ENCODE data around the gene UBR3.

The UBR3 gene

DNA sequence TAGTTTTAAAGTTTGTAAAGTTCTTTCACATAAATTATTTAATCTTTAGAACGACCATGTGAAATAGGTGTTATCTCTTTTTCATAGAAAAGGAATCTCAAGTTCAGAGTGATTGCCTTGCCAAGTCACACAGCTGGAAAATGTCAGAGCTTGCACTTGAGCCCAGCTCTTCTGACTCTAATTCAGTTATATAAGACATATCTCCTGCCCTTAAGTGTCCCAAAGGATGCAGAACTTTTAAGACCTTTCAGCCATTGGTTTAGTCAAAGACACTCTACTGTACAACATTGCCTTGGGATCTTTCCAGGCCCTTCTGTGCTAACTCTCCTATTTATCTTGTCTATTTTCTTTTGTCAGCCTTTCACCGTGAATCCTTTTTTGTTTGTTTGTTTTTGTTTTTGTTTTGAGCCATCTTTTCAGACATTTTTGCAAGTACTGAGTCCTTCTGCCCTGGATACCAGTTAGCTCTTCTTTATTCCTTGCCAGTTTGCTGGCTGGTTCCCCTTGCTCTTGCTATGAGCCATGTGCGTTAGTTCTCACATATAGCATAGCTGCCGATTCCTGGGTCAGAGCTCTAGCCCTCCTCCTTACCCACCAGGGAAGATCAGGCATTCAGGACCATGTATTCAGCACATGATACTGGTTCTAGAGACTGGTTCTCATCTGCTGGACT lies 190.7 kb downstream of the UBR3 start:
- H3K9me3 ChIP-seq (replicated peaks; ENCODE audit: insufficient read depth, low read length), result no peaks in the 10 kb centered on the region
- H2AFZ ChIP-seq (ENCODE audit: low read length), result no peak overlapping the region
- TF ChIP-seq, protein P1, sequence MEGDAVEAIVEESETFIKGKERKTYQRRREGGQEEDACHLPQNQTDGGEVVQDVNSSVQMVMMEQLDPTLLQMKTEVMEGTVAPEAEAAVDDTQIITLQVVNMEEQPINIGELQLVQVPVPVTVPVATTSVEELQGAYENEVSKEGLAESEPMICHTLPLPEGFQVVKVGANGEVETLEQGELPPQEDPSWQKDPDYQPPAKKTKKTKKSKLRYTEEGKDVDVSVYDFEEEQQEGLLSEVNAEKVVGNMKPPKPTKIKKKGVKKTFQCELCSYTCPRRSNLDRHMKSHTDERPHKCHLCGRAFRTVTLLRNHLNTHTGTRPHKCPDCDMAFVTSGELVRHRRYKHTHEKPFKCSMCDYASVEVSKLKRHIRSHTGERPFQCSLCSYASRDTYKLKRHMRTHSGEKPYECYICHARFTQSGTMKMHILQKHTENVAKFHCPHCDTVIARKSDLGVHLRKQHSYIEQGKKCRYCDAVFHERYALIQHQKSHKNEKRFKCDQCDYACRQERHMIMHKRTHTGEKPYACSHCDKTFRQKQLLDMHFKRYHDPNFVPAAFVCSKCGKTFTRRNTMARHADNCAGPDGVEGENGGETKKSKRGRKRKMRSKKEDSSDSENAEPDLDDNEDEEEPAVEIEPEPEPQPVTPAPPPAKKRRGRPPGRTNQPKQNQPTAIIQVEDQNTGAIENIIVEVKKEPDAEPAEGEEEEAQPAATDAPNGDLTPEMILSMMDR (IDR thresholded peaks at IDR 0.05; ENCODE audit: low read length), result no peak
- TF ChIP-seq EZH2phosphoT487 (IDR thresholded peaks at IDR 0.05; ENCODE audit: low read length), result no peak
- TF ChIP-seq EZH2 (optimal IDR thresholded peaks at IDR 0.05; ENCODE audit: low read depth, low read length), result no peak
- DNase-seq, result no peak
- H3F3A ChIP-seq (ENCODE audit: insufficient read depth, low read length), result no peaks in the 10 kb centered on the region
- no peaks in the 10 kb centered on the region for H4K20me1 ChIP-seq (ENCODE audit: insufficient read depth, low read length)
- H3K27me3 ChIP-seq (replicated peaks; ENCODE audit: insufficient read depth, low read length), result no peaks in the 10 kb centered on the region
- no peaks in the 10 kb centered on the region for H3K4me1 ChIP-seq (ENCODE audit: low read length)
- H3K79me2 ChIP-seq (ENCODE audit: low read length), result no peaks in the 10 kb centered on the region
- H3K27ac ChIP-seq (ENCODE audit: low read length), result no peak overlapping the region
- no peak overlapping the region for H3K4me3 ChIP-seq (ENCODE audit: low read length)
- H3K9me2 ChIP-seq (replicated peaks; ENCODE audit: insufficient read depth, low read length), result no peaks in the 10 kb centered on the region
- no peak overlapping the region for H3K4me2 ChIP-seq (ENCODE audit: low read depth, low read length)
- H3K36me3 ChIP-seq (replicated peaks; ENCODE audit: insufficient read depth, low read length), result no peaks in the 10 kb centered on the region
- no peak overlapping the region for H3K9ac ChIP-seq (ENCODE audit: low read length)

DNA sequence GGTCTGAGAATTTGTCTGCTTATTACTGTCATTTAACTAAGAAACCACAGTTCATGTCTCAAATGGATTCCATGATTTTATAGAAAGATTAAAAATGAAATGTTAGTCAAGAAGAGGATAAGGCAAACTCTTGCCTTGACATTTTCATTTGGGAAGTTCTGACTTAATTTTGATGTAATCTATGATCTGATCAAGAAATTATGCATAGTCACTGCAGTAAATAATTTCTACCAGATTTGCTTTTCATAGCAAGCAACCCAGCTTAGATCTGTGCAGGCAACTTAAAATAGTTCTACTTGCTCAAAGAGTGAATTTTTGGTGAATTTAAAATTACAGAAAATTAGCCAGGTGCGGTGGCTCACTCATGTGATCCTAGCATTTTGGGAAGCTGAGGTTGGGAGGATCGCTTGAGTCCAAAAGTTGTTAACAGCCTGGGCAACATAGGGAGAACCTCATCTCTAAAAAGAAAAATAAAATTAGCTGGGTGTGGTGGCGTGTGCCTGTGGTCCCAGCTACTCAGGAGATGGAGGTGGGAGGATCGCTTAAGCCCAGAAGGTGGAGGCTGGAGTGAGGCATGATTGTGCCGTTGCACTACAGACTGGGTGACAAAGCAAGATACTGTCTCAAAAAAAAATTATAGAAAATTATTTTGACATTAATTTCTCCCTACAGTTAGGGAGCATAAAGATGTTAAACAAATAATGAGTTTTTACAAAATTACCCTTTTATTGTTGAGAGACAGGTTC lies 192.0 kb downstream of the UBR3 start:
- Histone ChIP-seq H4K20me1 (ENCODE audit: insufficient read depth, low read length) (no peaks in the 10 kb centered on the region), H3K9me3 (replicated peaks; ENCODE audit: insufficient read depth, low read length) (no peaks in the 10 kb centered on the region), H3K36me3 (replicated peaks; ENCODE audit: insufficient read depth, low read length) (no peaks in the 10 kb centered on the region), H3K9ac (ENCODE audit: low read length) (no peak overlapping the region), H3K27me3 (replicated peaks; ENCODE audit: insufficient read depth, low read length) (no peaks in the 10 kb centered on the region), H3F3A (ENCODE audit: insufficient read depth, low read length) (no peaks in the 10 kb centered on the region), H3K4me3 (ENCODE audit: low read length) (no peak overlapping the region), H3K79me2 (ENCODE audit: low read length) (no peaks in the 10 kb centered on the region), H3K4me2 (ENCODE audit: low read depth, low read length) (no peak overlapping the region), H3K27ac (ENCODE audit: low read length) (no peak overlapping the region), H2AFZ (ENCODE audit: low read length) (no peak overlapping the region), H3K9me2 (replicated peaks; ENCODE audit: insufficient read depth, low read length) (no peaks in the 10 kb centered on the region), H3K4me1 (ENCODE audit: low read length) (no peaks in the 10 kb centered on the region)
- DNase-seq, result no peak
- TF ChIP-seq EZH2phosphoT487 (IDR thresholded peaks at IDR 0.05; ENCODE audit: low read length), result no peak
- TF ChIP-seq, protein P1 (IDR thresholded peaks at IDR 0.05; ENCODE audit: low read length), result no peak

DNA sequence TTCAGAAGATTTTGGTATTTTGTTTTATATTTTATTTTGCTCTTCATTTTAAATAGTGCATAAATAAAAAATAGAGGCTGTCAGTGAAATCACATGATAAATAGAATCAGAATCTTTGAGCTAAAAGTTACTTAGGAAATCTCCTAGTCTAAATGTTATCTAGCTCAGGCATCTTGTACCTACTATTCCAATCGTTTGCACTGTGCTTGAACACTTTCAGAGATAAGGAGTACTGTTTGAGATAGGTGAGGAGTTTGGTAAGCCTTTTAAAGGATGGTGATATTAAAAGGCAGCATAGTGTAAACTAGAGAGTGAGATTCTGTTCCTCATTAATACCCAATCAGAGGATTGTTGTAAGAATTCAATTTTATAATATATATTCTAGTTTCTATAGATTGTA lies 193.5 kb downstream of the UBR3 start:
- Histone ChIP-seq H3K4me1 (ENCODE audit: low read length) (no peaks in the 10 kb centered on the region), H3K4me3 (ENCODE audit: low read length) (no peak overlapping the region), H3K9me2 (replicated peaks; ENCODE audit: insufficient read depth, low read length) (no peaks in the 10 kb centered on the region), H3K4me2 (ENCODE audit: low read depth, low read length) (no peak overlapping the region), H3K9ac (ENCODE audit: low read length) (no peak overlapping the region), H3K27ac (ENCODE audit: low read length) (no peak overlapping the region), H2AFZ (ENCODE audit: low read length) (no peak overlapping the region), H3K27me3 (replicated peaks; ENCODE audit: insufficient read depth, low read length) (no peaks in the 10 kb centered on the region), H3K79me2 (ENCODE audit: low read length) (no peaks in the 10 kb centered on the region), H4K20me1 (ENCODE audit: insufficient read depth, low read length) (no peaks in the 10 kb centered on the region), H3F3A (ENCODE audit: insufficient read depth, low read length) (no peaks in the 10 kb centered on the region), H3K9me3 (replicated peaks; ENCODE audit: insufficient read depth, low read length) (no peaks in the 10 kb centered on the region), H3K36me3 (replicated peaks; ENCODE audit: insufficient read depth, low read length) (no peaks in the 10 kb centered on the region)
- no peak for TF ChIP-seq EZH2phosphoT487 (IDR thresholded peaks at IDR 0.05; ENCODE audit: low read length)
- TF ChIP-seq, protein P1 (IDR thresholded peaks at IDR 0.05; ENCODE audit: low read length), result no peak
- no peak for TF ChIP-seq EZH2 (optimal IDR thresholded peaks at IDR 0.05; ENCODE audit: low read depth, low read length)
- no peak for DNase-seq

All from MM.1S (cell line).